ENCODE results near the gene CDK5RAP2.

CDK5RAP2 gene

DNA sequence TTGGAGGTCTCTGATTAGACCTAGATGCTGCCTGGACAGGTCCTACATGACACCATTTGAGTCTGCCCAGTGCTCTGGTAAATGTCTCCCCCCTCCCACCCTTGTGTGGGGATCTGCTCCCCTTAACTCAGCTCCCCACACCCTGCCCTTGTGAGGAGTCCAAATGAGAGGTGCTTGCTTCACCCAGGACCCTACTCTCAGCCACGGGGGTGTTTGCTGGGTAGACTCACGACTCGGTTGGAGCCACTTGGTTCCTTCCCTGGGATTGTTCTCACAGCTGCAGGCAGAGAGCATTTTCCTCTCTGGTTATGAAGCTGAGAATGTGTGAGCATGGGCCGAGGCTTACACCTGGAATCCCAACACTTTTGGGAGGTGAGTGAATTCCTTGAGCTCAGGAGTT, 204.7 kb downstream of the CDK5RAP2 start:
- no peak for DNase-seq

DNA sequence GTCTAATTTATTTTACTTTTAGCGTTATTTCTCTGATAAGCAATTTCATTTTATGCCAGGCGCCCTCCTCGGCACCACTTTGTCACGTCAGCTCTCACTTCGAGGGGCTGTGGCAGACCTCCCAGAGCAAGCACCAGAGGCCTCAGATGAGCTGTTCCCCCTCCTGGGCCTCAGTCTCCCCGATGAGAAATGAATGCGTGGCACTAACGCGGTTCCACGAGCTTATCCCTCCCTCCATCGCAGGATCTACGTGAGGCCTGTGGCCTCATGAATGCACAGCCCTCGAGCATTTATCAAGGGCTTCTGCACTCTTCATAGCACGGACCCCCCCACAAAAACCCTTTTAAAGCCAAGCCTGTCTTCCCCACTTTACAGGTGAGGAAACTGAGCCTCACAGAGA, 205.2 kb downstream of the CDK5RAP2 start:
- DNase-seq, result no peak

DNA sequence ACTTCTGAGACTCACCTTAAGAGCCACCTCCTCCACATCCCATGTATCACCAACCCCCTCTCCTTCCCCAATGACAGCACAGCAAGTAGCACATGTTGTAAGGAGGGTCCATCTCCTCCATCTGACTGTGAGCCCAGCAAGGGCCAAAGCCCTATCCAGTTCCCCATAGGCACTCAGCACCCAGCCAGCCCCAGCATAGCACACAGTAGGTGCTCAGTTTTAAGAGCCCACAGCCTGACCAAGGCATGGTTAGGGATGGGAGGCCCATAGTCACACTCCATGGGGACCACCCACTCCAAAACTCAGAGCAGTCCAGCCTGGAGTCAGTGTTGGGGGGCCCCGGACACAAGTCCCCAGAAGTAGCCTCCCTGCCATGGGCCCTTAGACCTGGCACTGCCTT, 205.7 kb downstream of the CDK5RAP2 start:
- DNase-seq, result no peak

DNA sequence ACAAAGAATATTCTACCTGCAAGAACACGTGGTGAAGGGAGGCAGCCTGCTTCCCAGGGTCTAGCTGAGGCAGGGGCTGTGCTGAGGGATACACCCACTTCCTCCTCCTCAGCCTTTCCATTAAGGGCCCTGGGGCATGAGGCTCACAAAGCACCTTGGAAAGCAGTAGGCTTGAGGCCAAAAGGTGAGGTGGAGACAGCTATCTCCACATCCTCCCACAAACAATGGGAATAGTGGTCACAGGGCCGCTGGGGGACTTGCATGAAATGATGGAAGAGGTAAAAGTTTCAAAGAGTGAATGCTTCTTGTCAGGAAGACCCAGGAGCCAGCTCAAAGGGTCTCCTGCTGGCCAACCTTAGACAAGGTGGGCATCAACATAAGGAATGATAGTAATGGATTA, 207.9 kb downstream of the CDK5RAP2 start:
- DNase-seq, result no peak

DNA sequence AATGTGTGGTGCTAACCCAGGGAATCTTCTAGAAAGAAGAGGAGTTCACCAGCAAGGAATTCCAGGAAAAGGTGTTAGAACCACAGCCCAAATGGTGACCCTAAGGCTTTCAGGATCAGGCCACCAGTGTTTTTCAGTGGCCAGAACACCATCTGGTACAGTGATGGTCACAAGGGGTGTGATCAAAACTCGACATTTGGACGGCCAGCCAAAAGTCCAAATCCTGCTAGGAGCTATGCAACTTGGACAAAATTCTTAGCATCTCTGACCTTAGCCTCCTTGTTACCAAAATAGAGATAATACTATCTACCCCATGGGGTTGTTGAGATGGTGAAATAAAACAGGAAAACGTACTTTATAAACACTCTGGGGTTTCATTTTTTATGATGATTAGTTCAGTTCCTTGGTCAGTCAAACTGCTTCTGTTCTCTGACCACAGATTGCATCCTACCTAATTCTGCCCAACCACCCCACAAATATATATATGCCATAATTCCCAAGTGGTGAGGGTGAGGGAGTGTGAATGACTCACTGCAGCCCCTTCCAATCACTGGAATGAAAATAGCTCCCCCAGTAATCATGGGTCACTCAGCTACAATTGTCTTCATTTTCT, 210.3 kb downstream of the CDK5RAP2 start:
- DNase-seq, result no peak

DNA sequence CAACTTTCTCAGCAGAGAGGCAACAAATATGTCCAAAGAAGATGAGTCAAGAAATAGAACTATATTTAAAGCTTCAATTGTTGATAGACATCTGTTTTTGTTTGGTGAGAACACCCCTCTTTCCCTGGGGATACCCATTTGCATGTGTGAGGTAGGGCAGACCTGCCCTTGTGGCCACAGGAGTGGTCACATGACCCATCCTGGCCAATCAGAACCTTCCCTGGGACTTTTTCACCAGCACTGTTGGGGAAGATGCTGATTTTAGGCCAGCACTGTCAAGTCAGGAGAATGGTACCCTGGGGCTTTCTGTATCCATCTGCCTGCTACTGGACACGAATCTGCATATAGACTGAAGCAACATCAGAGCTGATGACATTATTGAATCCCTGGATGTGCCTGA, 211.2 kb downstream of the CDK5RAP2 start:
- DNase-seq, result no peak

DNA sequence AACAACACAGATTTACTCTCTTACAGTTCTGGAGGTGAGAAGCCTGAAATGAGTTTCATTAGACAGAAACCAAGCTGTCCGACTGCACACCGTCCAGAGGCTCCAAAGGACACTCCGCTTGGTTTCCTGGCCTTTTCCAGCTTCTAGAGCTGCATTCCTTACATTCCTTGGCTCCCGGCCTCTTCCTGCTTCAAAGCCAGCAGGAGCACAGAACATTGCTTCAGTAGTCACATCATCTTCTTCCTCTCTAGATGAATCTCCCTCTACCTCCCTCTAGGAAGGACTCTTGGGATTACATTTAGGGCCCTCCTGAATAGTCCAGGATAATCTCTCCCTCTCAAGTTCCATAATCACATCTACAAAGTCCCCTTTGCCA, 213.3 kb downstream of the CDK5RAP2 start:
- no peak for DNase-seq

DNA sequence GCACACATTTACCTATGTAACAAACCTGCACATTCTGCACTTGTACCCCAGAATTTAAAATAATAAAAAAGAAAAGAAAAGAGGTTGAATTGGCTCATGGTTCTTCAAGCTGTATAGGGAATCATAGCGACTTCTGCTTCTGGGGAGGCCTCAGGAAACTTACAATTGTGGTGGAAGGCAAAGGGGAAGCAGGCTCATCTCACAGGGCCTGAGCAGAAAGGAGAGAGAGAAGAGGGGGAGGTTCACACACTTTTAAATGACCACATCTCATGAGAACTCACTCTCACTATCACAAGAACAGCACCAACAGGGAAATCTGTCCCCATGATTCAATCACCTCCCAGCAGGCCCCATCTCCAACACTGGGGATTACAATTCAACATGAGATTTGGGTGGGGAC, 214.6 kb downstream of the CDK5RAP2 start:
- DNase-seq, result no peak

DNA sequence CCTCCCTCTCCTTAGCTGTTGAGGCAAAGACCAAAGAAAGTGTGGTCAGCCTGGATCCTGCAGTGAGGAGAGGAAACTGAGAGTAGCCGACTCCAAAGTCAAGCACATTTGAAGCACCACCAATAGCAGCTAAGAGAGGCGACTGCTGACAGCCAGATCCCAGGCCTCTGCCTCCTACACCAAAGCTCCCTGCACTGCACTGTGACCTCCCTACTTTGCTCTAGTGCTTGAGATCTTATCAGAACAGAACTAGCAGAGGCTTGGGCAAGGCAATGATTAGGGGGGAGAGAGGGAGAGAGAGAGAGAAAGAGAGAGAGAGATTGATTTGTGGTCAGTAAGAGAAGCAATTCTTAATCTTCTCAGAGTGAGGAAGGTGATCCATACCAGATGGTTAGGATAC, 216.3 kb downstream of the CDK5RAP2 start:
- no peak for DNase-seq

DNA sequence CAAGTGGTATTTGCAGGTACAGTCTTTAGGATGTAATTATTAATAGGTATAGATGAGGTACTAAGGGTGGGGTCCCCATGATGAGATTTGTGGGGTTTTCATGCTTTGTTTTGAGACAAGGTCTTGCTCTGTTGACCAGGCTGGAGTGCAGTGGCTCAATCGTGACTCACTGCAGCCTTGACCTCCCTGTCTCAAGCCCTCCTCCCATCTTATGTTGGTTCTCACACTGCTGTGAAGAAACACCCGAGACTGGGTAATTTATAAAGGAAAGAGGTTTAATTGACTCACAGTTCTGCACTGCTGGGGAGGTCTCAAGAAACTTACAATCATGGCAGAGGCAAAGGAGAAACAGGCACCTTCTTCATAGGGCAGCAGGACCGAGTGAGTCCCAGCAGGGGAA, 217.5 kb downstream of the CDK5RAP2 start:
- DNase-seq, result no peak

DNA sequence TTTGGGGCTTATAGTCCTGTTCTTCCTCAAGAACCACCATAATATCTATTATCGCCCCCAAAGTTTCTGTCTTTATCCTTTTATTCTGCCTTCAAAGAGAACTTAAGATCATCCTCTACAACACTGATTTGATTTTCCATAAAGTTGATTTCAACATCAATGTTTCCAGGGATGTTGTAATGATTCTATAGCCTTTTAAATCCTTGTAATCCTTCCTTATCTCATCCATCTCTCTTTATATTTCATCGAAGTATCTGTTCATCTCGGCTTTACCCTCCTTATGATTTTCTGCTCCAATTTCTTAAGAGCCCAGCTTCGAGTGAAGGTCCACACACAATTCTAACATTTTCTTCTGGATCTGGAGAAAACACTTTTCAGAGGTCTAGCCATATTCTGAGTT, 218.4 kb downstream of the CDK5RAP2 start:
- no peak for DNase-seq

DNA sequence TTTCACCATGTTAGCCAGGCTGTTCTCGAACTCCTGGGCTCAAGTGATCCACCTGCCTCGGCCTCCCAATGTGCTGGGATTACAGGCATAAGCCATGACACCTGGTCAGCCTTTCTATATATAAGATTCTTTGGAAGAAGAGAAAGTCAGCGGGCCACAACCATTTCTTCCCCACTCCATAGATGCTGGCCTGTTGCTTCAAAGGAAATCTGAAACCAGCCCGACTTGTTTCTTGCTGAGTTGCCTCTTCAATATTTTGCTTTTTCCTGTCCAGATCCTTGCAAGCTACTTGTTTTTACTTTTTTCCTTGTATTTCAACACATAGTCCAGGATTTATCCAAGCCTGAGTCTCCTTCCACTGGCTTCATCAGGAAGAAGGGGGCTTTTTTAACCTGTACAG, 219.5 kb downstream of the CDK5RAP2 start:
- no peak for DNase-seq

DNA sequence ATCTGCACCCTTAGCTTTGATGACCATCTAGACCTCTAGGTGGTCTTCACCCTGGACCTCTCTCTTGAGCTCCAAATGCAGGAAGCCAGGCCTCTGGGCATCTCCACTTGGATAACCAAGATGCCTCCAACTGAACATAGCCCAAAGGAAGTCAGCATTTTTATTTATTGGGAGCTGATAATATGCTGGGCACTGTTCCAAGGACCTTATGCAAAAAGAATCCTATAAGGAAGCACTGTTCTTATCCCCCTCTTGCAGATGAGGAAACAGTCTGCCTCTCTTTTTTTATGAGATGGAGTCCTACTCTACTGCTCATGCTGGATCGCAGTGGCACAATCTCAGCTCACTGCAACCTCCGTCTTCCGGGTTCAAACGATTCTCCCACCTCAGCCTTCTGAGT, 219.9 kb downstream of the CDK5RAP2 start:
- DNase-seq, result no peak

DNA sequence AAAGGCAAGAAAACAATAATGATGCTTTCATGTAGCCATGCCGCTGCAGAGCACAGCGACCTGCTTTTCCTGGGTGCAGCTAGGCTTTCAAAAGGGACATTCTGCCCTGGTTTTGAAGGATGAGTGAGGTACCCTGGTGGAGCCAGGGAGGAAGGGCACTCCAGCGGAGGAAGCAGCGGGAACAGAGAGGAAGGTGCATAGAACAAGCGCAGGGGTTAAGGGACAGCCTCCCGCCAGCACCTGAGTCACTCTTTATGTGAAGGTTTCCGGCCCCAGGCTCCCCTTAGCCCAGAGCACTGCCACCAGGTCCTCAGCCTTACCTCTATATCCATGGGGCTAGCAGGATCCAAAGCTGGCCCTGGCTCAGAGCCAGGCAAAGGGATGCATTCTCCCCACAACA, 221.1 kb downstream of the CDK5RAP2 start:
- no peak for DNase-seq

DNA sequence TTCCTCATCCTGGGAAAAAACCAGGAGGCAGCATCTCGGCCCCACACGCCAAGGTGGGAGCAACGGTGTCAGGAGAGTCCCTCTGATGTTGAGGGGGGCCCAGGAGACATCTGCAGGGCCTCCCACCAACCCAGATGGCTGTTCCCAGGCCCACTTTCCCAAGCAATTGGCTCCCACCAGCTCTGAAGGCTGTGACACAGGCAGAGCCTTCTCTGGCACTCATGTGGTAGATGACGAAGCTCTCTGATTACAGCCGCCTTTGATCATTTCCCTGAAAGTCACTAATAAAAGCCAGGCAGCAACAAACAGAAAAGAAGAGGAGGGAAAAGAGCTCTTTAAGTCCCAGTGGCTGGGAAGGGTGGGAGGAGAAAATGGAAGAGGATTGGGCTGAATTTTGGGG, 226.5 kb downstream of the CDK5RAP2 start:
- DNase-seq, result no peak

DNA sequence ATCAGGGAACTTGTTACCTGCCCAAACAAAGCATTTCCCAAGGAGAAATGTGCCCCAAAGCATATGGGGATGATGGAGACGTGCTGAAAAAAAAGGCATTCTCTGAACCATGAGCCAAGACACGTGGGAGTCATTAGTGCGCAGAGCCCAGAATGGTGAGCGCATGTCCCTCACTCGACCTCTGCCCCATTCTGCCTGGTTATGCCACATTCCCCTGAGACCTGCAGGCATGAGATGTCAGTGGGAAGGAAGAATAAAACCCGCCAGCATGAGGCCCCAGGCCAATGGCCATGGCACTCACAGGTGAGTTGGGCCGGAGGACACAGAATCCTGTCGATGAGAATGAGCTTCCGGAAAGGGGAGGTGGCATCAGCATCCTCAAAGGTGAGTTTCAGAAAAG, 228.9 kb downstream of the CDK5RAP2 start:
- no peak for DNase-seq

DNA sequence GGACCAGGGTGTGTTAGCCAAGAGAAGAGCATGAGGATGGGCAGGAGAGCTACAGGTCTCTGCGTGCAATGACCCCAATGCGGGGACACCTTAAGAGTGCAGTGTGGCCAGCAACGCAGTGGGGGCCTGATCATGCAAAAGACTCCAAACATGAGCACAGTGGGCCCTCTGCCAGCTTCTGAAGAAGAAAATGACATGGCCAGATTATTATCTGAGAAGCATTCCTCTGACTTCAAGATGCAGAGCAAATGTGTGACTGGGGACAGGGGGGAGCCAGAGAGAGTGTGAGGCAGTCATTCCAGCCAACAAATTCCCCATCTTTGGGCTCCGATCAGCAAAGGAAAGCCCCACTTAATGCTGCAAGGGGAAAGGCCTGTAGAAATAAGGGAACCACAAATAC, 229.4 kb downstream of the CDK5RAP2 start:
- no peak for DNase-seq

DNA sequence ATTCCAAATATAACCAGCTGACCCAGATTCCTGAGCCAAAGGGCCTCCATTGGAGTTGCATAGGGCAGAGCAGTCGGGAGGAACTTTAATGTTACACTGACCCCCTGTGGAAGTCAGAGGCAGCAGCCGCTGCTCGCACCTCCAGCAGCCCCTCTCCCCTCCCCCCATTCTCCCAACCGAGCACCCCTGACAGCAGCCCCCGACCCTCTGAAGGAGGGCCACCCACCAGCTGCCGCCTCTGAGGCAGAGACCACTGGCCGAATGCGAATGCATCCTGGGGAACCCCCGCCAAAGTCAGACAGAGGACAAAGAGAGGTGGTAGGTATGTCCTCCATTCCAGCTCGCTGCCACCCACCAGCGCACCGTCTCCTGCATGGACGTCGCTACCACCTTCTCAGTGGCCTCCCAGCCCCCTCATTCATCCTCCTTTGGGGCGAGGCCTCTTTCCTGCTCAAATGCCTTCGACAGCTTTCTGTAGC, 231.0 kb downstream of the CDK5RAP2 start:
- no peak for DNase-seq

DNA sequence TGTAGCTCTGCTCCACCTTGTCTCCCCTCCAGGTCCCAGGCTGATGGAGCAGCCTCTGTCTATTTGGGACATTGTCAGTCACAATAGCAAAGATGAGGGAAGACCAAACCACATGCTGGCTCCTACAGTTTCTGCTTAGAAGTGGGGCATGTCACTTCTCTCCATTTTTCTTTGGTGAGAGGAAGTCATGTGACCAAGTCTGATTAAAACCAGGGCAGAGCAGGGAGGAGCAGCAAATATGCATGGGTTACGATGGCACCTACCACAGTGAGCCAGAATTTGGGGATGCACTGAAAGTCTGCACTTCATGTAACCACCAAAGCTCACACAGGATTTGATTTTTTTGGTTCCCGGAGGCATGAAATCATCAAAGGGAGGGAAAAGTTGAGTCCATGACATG, 234.6 kb downstream of the CDK5RAP2 start:
- DNase-seq, result no peak

DNA sequence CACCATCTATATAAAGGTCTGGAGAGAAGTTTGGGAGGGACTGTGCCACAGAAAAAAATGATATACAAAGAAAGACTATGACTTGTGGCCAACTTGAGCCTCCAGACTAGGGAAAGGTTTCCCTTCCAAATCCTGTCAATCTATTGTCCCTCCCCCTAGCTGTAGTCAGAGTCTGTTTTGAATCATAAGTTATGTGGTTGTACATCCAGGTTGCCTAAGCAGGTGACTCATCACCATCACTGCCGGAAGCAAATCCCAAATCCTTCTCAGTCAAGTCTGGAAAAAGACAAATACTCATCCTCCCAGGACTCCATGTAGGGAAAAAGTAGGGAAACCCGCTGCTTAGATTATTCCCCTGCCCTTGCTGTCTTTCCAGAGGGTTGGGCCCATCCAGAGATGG, 235.7 kb downstream of the CDK5RAP2 start:
- DNase-seq, result no peak

DNA sequence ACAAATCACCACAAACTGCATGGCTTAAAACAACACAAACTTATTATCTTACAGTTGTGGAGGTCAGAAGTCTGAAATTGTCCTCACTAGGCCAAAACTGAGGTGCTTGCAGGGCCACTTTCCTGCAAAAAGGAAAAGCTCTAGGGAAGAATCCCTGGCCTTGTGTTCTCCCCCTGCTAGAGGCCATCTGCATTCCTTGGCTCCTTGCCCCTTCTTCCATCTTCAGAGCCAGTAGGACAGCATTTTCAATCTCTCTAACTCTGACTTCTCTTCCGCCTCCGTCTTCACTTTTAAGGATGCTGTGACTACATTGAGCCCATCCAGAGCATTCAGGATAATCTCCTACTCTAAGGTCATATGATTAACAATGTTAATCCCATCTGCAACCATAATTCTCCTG, 236.6 kb downstream of the CDK5RAP2 start:
- no peak for DNase-seq

Data from activated naive CD4-positive, alpha-beta T cell treated with Interleukin-2 at 50 U/mL for 16 hours (primary cell).